NOMO-1 (cell line): ENCODE data around the gene RXFP1.

Experiments
- DNase-seq, 2 experiments: peaks; one replicate each; lab custom pipeline; 2025; ENCODE audit not compliant: unreplicated experiment in 2 of 2; lab: John Stamatoyannopoulos, UW

The RXFP1 gene

GRCh38 chr4:158606969-158607368 is 85.3 kb downstream of the RXFP1 start:
- no peak for DNase-seq

- DNase-seq: peak in 1 of 2 experiments; percentile 29
Observed at GRCh38 chr4:158609116-158609515, 87.4 kb downstream of the RXFP1 start.

GRCh38 chr4:158610790-158611189 is 89.1 kb downstream of the RXFP1 start:
- peak; percentile 12 to 90 for DNase-seq

GRCh38 chr4:158613046-158613445 is 91.4 kb downstream of the RXFP1 start:
- DNase-seq: no peak

DNA sequence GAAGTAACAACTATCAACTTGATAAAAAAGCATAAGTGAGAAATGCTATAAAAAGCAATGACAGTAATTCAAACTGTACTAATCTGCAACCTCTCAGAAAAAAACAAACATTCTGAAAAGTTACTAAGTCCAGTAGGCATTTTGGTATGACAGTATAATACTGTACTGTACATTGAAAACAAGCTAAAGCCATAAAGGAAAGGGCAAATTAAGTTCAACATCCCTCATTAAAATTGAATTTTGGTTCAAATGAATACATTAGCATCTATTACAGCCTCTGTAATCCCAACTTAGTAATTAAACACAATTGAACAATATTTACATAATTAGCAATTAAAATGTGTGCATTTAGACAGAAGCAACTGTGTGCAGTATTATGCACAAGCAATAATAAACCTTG is 96.3 kb downstream of the RXFP1 start:
- DNase-seq: no peak

DNA sequence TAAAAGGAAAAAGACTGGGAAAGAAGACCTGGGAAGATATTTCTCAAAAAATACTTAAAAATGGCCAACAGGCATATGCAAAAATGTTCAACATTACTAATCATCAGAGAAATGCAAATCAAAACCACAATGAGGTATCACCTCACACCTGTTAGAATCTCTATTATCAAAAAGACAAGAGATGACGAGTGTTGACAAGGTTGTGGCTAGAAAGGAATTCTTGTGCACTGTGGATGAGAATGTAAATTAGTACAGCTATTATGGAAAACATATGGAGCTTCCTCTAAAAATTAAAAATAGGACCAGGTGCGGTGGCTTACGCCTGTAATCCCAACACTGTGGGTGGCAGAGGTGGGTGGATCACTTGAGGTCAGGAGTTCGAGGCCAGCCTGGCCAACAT is 100.0 kb downstream of the RXFP1 start:
- DNase-seq: no peak

GRCh38 chr4:158622251-158622650 is 100.6 kb downstream of the RXFP1 start:
- DNase-seq: no peak

DNA sequence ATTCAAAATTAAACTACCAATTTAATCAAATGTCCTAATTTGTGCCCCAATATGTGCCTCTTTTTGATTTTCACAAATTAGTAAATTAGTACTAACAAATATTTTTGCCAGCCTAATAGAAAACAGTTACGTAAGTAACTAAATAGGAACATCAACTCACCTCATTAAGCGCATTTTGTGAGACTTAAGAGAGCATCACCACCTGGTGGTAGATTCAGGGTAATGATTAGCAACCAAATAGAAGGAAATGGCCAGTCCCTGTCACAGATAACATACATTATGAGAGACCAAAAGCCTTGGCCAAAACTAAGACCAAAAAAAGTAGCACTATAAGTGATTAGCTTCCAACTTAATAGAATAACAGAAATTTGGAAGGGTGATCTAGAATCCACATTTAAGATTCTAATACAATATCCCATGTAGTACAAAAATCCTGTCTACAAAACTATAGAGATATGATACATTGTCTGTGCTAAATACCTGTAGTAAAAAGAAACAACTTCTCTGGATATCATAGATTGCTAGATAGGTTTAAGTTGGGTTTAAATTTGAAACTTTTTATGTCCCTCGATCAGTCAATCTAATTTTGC is 103.3 kb downstream of the RXFP1 start:
- DNase-seq: peak; percentile 17 to 68

DNA sequence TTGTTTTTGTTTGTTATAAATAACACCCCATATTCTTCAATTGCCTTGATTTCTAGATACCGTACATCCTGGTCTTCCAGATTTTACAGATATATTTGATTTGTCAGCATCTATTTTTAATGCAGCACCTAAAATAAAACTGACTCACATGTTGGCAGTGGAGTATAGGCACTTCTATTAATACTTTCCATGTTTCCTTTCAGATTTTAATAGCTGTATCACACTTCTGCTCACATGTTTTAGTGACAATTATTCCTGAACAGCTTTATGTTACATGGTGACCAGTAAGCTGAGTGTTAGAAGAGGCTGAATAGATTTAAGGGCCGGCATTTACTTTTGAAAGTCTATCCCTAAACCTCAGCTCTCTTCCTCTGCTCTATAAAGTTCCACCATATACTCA is 103.9 kb downstream of the RXFP1 start:
- no peak for DNase-seq

DNA sequence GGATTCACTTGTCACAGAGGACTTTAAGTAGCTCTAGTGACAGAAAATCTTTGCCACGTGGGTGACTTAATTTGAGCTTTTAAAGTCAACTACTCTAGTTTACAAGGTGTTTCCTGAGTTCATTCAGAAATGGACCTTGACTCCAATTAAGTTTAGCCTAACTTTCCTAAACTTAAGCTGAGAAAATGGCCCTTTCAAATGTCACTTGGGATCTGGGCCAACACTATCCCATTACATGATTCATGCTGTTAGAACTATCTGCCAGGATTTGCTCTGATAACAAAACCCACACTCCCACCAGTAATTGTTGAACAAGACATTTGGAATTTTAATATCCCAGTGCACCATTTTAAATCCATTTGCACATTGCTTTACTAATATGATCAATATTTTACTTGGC is 109.2 kb downstream of the RXFP1 start:
- DNase-seq: no peak

DNA sequence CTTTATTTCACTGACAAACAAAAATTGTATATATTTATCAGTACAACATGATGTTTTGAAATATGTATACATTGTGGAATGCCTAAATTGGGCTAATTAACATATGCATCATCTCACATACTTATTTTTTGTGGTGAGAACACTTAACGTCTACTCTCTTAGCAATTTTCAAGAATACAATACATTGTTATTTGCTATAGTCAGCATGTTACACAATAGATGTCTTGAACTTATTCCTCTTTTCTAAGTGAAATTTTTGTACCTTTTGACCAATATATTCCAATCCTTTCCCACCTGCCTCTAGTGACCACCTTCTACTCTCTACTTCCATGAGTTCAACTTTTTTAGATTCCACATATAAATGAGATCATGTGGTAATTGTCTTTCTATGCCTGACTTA is 114.9 kb downstream of the RXFP1 start:
- DNase-seq: no peak

DNA sequence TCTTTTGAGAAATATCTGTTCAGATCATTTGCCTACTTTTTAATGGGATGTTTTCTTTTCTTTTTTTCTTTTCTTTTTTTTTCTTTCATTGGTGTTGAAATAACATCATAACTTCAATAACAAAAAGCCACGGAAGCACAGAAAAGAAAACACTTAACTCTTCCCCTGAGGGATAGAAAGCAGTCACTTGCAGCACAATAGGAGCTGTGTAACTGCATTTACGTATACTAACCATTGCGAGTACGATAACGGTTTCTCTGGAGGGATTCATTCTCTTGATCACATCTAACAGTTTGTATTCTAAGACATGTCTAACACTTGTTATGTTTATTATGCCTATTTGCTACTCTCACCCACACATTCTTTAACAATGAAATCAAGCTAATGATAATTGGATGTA is 122.7 kb downstream of the RXFP1 start:
- DNase-seq: no peak

- no peak for DNase-seq
Observed at GRCh38 chr4:158644760-158645159, 123.1 kb downstream of the RXFP1 start.

- no peak for DNase-seq
Observed at GRCh38 chr4:158649111-158649680, 127.5 kb downstream of the RXFP1 start.

DNA sequence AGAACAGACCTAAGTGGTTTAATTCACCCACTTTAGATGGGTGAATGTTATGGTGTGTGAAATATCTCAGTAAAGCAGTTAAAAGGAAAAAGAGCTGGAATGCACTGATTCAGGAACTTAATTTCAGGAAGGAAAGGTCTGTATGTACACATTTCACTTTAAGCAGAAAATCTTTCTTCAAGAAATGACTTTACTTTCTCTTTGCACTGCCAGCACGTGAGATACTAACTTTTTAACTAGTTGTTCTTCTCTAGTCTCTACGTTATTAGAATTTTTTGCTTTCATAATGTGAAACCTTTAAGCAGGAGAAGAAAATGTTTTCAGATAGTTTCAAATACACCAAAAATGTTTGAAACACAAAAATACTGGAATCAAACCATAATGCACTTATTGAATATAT is 131.2 kb downstream of the RXFP1 start:
- no peak for DNase-seq

DNA sequence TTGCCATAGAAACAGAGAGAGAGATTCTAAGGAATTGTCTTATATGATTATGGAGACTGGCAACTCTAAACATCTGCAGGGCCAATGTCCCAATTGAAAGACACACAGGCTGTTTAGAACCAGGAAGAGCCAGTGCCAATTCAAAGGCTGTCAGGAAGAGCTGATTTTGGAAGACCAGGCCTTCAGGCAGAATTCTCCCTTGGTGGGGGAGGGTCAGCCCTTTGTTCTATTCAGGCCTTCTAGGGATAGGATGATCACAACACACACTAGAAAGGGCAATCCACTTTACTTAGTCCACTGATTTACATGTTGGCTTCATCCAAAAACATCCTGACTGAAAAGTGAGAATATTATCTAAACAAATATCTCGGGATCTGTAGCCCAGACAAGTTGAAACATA is 134.8 kb downstream of the RXFP1 start:
- DNase-seq: no peak

DNA sequence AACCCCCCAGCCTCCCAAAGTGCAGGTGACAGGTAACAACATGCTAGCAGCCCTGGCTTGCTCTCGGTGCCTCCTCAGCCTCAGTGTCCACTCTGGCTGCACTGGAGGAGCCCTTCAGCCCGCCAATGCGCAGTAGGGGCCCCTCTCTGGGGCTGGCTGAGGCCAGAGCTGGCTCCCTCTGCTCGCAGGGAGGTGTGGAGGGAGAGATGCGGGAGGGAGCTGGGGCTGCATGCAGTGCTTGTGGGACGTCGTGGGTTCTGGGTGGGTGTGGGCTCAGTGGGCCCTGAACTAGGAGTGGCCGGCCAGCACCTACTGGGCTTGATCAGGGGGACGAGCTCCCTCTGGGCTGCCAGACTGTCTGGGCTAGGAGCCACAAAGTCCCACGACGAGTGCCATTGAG is 135.6 kb downstream of the RXFP1 start:
- no peak for DNase-seq

- DNase-seq: peak in 1 of 2 experiments; percentile 48
Observed at GRCh38 chr4:158663255-158663654, 141.6 kb downstream of the RXFP1 start.

GRCh38 chr4:158663707-158664625 is 142.3 kb downstream of the RXFP1 start:
- peak; percentile 19 to 41 for DNase-seq

- DNase-seq: no peak
Observed at GRCh38 chr4:158664806-158665205, 143.1 kb downstream of the RXFP1 start.

- DNase-seq: no peak
Observed at GRCh38 chr4:158666892-158667291, 145.2 kb downstream of the RXFP1 start.

DNA sequence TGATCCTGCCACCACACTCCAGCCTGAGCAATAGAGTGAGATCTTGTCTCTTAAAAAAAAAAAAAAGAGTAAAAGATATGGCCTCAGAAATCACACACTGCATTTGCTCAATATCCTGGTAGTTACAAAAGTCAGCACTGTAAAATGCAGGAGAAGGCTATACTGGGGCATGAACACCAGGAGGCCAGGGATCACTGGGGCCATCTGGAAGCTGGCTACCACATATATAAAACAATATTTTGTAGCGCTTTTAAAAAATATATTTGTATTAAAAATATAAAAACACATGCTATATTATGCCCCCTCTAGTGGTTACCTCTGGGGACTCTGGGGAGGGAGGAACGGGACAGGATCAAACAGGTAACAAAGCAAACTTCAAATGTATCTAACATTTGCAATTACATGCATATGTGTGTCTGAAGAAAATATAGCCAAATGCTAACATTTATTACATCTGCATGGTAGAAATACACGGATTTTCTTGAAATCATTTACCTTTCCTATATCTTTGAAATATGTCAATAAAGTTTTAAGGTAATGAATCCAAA is 146.0 kb downstream of the RXFP1 start:
- peak; percentile 53 to 60 for DNase-seq
